AG08395 (cell line): ENCODE data around the gene GAS7.
"Not testable (repeated sequence)": the region's sequence is repeated elsewhere in the genome, so short reads cannot be mapped to it uniquely, and the experiment has no call there.

Source experiments
- DNase-seq: peaks from one replicate; pipeline ENCODE4 v3.0.0; 2012; ENCODE audit warnings: mixed read lengths, low spot score

GAS7 gene

DNA sequence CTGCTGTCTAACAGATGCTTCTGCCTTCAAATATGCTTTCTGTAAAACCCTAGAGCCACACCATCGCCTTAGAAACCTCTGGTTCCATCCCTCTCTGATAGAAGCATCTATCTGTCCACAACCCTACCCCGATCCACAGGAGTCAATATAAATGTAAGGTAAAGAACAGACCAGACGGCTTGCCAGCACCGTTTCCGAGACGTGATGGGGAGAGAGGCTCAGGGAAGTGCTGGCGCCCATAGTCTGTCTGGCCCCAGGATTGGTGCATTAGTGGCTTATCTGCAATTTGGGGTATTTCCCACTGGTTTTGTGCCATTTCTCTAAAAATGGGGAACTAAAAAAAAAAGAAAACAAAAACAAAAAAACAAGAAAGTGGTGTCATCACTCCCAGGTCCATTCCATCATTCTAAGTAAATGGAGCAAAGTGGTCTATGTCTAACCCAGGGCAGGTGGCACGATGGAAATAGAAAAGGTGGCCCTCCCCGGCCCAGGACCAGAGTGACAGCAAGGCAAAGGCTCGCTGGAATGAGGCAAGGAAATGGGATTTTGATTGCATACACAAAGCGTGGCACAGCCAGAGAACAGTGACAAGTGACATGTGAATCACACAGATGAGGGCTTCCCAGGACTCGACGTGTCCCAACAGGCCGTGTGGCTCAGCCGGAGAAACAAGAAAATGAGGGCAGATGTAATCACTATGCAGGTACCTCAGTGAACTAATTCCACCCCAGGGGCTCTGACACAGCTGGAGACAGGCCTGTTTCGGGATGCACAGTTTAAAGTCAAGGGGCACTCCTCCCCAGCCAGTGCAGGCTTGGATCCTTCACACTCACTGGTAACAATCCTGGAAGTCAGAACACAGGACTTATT, 125.6 kb downstream of the GAS7 start:
- no peak for DNase-seq

DNA sequence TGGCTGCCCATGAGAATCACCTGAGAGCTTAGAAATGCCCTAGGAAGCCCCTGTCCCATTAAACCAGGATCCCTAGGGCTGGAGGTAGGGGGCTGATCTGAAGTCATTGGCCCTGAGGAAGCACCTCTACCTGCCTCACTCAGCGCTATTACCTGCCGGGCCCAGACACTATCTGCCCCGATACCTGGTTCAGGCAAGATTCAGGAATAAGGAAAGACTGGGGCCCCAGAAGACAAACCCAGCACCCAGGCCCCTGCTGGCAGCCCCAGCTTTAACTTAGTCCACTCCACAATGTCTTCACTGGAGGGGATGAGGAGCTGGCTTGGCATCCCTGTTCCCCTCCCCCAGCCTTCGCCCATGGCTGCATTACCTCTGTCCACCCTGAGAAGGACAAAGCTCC, 126.3 kb downstream of the GAS7 start:
- DNase-seq: no peak

DNA sequence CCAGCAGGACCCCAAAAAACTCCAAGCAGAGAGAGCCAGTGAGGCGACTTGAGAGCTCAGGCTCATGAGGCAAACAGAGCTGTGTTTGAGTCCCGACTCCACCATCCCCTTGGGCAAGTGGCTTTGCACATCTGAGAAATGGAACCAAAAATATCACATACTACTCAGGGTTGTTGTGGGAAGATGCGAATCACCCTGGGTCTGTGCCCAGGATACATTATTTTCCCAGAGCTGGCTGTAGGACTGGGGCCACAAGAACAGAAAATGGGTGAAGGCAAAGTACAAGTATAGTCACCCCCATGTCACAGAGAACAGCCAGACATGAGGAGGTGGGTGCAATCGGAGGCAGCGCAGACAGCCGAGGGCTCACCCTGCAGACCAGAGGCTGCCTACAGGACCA, 127.3 kb downstream of the GAS7 start:
- DNase-seq: peak; percentile 46

- DNase-seq: no peak
These were observed 127.7 kb downstream of the GAS7 start for GRCh38 chr17:10070690-10071089.

DNA sequence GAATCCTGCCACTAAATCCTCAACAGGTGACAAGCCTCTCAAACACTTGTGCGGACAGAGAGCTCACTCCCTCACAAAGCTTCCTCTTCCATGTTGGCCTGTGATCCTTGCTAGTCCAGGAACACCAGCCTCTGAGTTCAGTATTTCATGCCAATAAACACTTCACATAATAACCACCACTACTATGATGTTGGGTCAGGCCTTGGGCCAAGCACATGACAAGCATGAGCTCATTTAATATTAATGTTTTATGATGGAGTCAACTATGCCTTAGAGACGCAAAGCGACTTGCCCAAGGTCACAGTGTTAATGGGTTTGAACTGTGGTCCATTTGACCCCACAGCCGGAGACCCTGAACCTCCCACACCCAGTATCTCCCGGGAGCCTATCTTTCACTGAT, 129.1 kb downstream of the GAS7 start:
- no peak for DNase-seq

- no peak for DNase-seq
These were observed 130.8 kb downstream of the GAS7 start for GRCh38 chr17:10067446-10068143.

DNA sequence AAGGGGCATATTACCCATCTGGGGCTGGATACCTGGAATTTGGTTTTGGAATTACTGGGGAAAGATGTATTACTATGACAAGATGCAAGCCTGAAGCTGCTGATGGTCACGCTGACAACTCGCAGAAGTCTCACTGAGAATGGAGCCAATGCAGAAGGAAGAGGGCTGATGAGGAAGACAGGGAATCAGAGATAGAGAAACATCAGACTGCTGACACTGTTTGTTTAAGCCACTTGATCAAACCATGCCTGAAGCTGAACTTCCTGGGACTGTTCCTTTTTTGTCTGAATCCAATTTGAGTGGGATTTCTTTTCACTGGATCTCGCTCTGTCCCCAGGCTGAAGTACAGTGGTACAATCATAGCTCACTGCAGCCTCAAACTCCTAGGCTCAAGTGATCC, 133.9 kb downstream of the GAS7 start:
- DNase-seq: no peak

GRCh38 chr17:10063730-10064241, 134.6 kb downstream of the GAS7 start:
- peak; percentile 56 for DNase-seq

DNA sequence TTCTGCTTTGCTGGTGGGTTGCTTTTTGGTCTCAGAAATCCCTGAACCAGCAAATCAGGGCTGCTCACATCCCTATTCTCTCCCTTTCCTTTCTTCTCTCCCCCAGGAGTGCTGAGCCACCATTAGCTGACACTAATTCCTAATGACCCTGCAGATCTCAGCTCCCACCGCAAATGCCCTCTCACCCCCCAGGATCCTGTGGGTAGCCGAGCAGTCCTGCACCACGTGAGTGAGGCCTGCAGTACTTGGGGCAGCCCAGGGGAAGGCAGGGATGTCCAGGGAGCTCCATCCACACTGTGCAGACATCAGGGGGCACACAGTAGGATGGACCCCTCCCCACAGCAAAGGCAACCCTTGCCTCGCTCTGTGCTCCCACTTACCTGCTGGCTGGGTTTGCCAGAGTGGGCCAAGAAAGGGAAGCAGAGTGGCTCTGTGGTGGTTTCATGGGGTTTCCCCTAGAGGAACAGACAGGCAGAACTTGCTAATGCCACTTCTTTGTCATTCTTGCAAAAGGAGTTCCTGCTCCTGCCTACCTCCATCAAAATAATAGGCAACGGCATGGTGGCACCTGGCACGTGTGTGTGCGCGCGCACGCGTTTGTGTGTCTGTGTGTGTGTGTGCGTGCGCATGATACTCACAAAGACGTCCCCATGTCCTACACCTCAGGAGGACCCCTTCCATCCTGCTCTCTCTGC, 135.6 kb downstream of the GAS7 start:
- DNase-seq: no peak

DNA sequence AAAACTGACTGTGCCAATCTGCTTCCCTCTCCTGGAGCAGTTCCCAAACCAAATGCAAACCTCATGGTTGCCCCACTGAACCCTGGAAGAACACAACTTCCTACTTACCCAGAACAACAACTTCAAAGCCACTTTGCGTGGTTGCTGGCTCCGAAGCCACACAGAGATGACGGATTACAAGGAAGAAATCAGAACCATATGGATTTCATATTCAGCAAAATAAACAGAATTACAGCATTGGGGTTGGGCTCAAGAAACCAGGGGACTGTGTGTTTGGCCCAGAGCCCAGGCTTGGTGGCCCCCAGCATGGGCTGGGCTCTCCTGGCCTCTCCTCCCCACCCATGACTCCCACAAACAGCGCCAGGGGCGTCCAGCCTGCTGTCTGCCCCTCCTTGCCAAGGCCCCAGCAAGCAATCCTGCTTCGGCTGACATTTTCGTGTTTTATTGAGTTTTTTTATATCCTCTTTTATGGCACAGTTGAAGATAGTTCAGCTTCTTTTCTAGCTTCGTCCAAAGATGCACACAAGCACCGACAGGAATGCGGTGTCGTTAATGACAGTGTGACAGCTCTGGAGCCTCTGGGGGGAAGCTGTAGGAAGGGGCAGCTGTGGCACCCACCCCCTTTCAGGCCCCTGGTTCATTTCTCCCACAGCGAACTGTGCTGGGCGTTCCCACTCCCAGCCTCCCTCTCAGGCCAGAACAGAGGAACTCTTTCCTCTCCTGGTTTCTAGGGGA, 137.1 kb downstream of the GAS7 start:
- peak; percentile 86 for DNase-seq

- DNase-seq: no peak
These were observed 137.9 kb downstream of the GAS7 start for GRCh38 chr17:10060526-10060925.

- no peak for DNase-seq
These were observed 138.7 kb downstream of the GAS7 start for GRCh38 chr17:10059684-10060211.

DNA sequence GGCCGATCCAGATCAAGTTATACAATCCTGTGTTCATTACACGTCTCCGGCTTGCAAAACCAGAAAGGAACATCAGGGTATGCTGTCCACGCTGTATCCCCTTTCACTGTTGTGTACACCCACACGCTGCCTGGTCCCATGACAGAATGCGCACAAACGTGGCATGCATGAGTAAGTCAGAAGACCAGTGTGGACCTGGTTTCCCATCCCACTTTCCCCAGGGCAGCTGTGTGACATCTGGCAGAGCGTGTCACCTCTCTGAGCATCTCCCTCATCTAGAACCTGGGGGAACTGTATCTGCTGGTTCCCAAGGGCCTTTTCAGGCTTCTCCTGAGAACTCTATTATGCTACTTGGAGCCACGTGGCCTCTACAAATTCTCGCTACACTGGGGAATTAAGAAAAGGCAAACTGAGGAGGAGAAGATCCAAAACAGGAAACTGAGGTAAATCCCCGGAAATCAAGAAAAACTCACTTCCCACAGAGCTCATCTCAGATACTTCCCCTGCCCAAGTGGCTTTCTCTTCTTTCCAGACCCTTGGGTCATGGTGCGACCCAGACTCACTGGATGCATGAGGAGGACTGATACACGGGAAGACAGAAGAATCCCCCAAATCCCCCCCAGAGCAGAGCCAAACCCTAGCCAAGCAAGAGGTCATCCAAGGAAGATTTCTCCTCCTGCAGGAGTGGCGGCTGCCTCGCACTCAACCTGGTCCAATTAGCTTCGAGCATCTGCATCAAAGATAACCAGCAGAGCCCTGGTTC, 139.3 kb downstream of the GAS7 start:
- DNase-seq: no peak

DNA sequence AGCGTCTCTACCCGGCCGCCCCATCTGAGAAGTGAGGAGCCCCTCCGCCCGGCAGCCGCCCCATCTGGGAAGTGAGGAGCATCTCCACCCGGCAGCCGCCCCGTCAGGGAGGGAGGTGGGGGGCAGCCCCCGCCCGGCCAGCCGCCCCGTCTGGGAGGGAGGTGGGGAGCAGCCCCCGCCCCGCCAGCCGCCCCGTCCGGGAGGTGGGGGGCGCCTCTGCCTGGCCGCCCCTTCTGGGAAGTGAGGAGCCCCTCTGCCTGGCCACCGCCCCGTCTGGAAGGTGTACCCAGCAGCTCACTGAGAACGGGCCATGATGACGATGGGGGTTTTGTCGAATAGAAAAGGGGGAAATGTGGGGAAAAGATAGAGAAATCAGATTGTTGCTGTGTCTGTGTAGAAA, 140.9 kb downstream of the GAS7 start:
- not testable (repeated sequence) for DNase-seq

DNA sequence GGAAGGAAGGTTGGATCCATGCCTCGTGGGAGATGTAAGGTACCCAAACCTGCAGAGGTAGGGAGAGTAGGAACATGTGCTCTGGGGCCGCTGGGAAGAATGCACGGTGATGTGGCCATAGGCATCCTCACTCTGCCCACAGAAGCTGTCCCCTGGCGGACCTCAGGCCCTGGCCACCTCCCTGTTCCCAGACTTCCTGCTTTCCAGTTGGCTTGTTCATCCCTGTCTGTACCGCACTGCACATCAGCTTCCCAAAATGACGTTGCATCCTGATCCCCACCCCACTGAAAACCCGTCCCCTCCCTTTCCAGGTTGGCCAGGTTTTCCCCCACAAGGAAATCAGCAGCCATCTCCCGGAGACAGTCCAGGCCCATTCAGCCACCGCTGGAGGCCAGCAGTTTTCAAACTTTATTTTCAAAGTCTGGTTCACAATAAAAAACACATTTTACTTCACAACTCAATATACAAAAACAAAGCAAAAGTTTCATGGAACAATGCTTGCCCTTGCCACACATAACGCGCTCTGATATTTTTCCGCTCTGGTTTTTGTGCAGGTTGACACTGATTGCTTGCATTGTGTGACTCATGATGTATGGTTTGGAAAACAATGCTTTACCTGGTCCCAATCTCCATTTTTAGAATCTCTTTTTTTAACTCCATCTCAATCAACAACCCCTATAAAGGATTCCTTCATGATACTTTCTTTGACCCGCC, 143.0 kb downstream of the GAS7 start:
- DNase-seq: no peak

DNA sequence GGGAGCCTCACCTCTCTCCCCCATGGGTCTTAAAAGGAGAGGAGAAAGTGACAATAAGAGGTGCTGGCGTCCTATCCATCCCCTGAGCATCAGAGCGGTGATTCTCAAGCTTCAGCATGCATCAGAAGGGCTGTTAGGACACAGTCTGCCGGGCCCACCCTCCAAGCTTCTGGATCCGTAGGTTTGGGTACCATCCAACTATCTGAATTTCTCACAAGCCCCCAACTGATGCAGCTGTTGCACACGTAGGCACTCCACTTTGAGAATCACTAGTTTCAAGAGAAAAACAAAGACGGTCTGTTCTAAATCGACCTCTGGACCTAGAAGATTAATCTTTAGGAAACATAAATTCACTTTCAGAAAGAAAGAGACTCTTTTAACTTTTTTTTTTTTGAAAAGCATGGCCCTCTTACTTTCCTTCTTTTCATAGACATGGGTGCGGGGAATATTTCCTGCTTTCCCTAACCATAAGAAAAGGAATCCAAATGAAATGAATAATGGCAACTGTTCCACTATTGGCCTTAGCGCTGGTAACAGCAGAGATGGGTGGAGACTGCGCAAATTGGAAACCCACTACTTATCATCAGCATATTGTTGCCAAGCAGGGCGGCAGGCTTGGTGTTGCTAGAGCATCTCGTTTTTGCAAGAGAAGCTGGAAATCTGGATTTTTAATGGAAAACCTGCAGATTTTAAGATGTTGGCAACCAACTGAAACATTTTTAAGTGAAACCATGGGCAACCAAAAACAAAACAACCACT, 144.4 kb downstream of the GAS7 start:
- DNase-seq: no peak

DNA sequence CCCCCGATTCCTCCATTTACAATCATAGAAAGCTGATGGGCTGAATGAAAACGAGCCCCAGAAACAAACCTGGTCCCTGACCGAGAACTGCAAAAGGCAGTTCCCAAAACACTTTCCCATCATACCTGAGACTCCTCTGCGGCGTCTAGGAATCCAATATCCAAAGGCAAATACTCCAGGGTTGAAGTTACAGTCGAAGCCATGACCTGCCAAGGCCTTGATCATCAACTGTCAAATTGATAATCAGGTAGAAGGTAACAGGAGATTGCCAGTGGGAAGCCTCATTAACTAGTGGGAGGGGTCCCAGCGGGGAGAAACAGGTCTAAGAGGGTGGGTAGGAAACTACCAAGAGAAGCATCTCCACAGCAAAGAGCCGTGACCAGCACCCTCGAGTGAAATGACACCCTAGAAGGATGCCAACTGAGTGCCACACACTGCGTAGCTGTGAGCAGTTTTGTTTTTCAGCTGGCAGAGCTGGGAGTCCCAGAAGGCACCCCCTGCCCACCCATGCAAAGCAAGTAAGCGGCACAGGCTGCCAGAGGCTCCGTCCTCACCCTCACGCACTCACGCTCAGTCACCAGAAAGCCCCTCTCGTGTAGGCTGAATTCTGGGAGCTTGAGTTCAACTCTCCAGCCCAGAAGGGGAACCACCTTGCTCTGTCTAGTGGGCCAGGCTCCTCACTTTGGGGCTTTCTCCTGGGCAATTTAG, 146.1 kb downstream of the GAS7 start:
- no peak for DNase-seq

DNA sequence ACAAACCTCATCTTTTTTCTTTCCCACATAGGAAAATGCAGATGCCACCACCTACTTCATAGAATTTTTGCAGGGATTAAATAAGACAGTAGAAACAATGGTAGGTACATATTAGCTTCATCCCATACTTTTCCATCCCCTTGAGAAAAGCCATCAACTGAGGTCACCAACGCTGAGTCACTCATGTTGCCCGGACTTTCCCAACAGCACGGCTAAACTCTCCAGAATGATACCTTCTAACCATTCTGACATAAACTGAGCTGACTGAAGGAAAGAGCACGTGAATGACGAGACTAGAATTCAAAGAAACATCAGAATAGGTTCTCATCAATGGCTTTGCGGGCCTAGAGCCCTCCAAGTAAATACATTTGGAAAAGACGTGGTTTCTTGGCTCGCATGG, 147.3 kb downstream of the GAS7 start:
- peak; percentile 70 for DNase-seq

DNA sequence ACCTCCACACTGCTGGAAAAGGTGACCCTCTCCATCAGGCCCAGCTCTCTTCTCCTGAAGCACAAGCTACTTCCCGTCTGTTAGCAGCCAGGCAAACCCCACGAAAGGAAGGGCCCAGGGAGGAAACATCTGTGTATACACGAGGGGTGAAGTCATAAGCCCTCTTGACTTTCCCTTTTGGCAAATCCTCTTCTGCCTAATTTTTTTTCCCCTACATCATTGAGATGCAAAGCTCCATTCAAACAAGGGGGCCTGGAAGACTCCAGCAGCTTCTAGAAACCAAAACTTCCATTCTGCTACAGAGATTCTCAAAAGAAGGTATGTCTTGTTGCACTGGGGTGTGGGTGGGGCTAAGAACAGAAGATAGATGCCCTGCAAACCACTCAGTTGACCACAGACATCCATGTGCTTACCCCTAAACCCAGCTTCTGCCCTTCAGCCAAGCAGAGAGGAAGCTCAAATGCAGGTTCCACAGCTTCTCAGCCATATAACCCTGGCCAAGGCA, 147.8 kb downstream of the GAS7 start:
- peak; percentile 42 for DNase-seq
